Left cardiac atrium (tissue), 4 donors: ENCODE results near the gene RDH13. TPM values are rescaled to one million over a fixed set of nuclear protein-coding genes. Genes with fewer than 3 reads are reported as not detected.

Experiments
- ATAC-seq, 2 donors: fragments of 200-7000 bp; cut with Tn5 transposase; one replicate each; pipeline ENCODE4 v1.9.1; 2020; ENCODE audit warnings: mild to moderate bottlenecking in 2 of 2, moderate library complexity in 2 of 2
- DNase-seq: peaks from one replicate; pipeline ENCODE4 v3.0.0-alpha.2; 2020
- intact Hi-C, 2 donors: fragments of 100-400 bp; cut with DNase I; formaldehyde crosslinking; loops; one replicate each; pipeline versions ENCODE4 v1.14.1 to v1.15.1; 2022 to 2023
- total RNA-seq, 2 donors: library from RNA; stranded (reverse); fragmentation: NEBNext Ultra II Directional; extraction: Animal tissue kit (Norgen Biotek cat#: 25700); gene quantifications; one replicate each; pipeline ENCODE4 v1.2.1, GENCODE V29; 2021
- donor health status: DM: no; HTN: yes; CAD: no.
- donor health status: DM: no; HTN: yes; CAD: no; lungs with severe emphysema.
- donor health status: DM: yes; HTN: yes; CAD: no.
- donor health status: Dilated cardiomyopathy.

RDH13 gene
- total RNA-seq, 2 donors from 2014 or later = 33.9 to 41.1 TPM

DNA sequence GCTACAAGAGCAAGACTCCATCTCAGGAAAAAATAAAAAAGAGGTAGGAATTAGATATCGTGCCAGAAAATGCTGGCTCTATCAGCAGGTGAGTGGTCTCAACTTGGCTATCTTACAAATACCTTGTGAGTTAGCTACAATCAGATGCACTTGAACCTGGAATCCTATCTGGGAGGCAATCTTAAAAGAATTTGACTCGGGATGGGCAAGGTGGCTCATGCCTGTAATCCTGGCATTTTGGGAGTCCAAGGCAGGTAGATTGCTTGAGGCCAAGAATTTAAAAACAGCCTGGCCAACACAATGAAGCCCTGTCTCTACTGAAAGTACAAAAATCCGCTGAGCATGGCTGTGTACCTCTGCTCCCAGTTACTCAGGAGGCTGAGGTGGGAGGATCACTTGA, 67.4 kb downstream of the RDH13 start:
- intact Hi-C loops = no loop called here
- DNase-seq (no peak), ATAC-seq (no peak)

Other genes with a start within 250 kb of the RDH13 start
- gene KIR3DL1, start 246.7 kb downstream of the RDH13 start, total RNA-seq = not detected
- gene KIR2DS4, start 230.5 kb downstream of the RDH13 start, total RNA-seq = not detected
- not detected for gene KIR3DL2, start 212.7 kb downstream of the RDH13 start, total RNA-seq
- under 1 TPM; 0.65 to 0.77 TPM for gene FCAR, start 188.9 kb downstream of the RDH13 start, total RNA-seq
- not detected for gene NCR1, start 157.0 kb downstream of the RDH13 start, total RNA-seq
- gene NLRP7, start 115.6 kb downstream of the RDH13 start, total RNA-seq = not detected
- under 1 TPM in 1 of 2 donors, not detected in 1; 0.88 TPM for gene NLRP2, start 96.8 kb downstream of the RDH13 start, total RNA-seq
- gene GP6, start 24.9 kb downstream of the RDH13 start, total RNA-seq = under 1 TPM; 0.13 to 0.24 TPM
- gene EPS8L1, start 12.7 kb upstream of the RDH13 start, total RNA-seq = 1 to 10 TPM; 2.2 to 3.7 TPM
- 100 to 1,000 TPM; 117 to 193 TPM for gene PPP1R12C, start 54.5 kb upstream of the RDH13 start, total RNA-seq
- 10 to 100 TPM; 13.7 to 25.6 TPM for gene TNNT1, start 86.1 kb upstream of the RDH13 start, total RNA-seq
- 1,000 to 10,000 TPM; 1,897 to 2,132 TPM for gene TNNI3, start 94.6 kb upstream of the RDH13 start, total RNA-seq
- 1 to 10 TPM in 1 of 2 donors, under 1 TPM in 1; 0.41 to 1.1 TPM for gene DNAAF3, start 103.5 kb upstream of the RDH13 start, total RNA-seq
- not detected for gene SYT5, start 117.1 kb upstream of the RDH13 start, total RNA-seq
- gene PTPRH, start 146.4 kb upstream of the RDH13 start, total RNA-seq = 1 to 10 TPM in 1 of 2 donors, under 1 TPM in 1; 0.74 to 1.5 TPM
- gene TMEM86B, start 165.6 kb upstream of the RDH13 start, total RNA-seq = 1 to 10 TPM; 1.2 to 1.4 TPM
- 10 to 100 TPM; 37.8 to 42.4 TPM for gene PPP6R1, start 195.9 kb upstream of the RDH13 start, total RNA-seq
- gene HSPBP1, start 217.0 kb upstream of the RDH13 start, total RNA-seq = 10 to 100 TPM; 26.4 to 35.8 TPM
- 10 to 100 TPM in 1 of 2 donors, 1 to 10 TPM in 1; 9.1 to 19.5 TPM for gene BRSK1, start 220.8 kb upstream of the RDH13 start, total RNA-seq